Cardiac septum (tissue), 1 donor: Measurements from ENCODE around the gene MPIG6B. TPM values are rescaled to one million over a fixed set of nuclear protein-coding genes. Genes with fewer than 3 reads are reported as not detected.
"Not testable (repeated sequence)": the region's sequence is repeated elsewhere in the genome, so short reads cannot be mapped to it uniquely, and the experiment has no call there.

Source experiments
- DNase-seq: peaks from one replicate; pipeline ENCODE4 v3.0.0-alpha.2; 2020; ENCODE audit warnings: low spot score
- intact Hi-C: fragments of 100-400 bp; cut with DNase I; formaldehyde crosslinking; loops from one replicate; pipeline ENCODE4 v1.14.0; 2022
- total RNA-seq: library from RNA; stranded (reverse); fragmentation: NEBNext Ultra II Directional; extraction: Animal tissue kit (Norgen Biotek cat#: 25700); gene quantifications from one replicate; pipeline ENCODE4 v1.2.1, GENCODE V29; 2021
- donor health status: DM: no; HTN: no; CAD: no.

MPIG6B gene
- total RNA-seq, 1 donor from 2014 or later = 0.24 TPM

DNA sequence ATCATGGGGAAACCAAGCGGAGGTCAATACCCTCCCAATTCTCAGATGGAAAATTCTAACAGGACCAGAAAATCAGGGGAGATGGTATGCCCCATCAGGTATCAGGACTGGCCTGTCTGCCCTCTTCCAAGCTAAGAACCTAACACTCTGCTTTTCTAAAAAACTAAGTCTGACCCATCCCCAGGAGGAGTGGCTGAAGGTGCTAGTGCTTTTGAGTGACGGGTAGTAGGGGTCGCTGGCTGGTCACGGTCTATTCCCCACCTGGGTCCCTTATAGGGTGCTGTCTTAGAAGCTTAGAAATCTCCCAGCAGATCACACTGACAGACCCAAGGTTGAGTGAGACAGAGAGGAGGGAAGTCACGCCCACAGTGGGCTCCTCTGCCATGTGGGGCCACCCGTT is 29.6 kb upstream of the MPIG6B start:
- intact Hi-C loops = no loop called here
- no peak for DNase-seq

DNA sequence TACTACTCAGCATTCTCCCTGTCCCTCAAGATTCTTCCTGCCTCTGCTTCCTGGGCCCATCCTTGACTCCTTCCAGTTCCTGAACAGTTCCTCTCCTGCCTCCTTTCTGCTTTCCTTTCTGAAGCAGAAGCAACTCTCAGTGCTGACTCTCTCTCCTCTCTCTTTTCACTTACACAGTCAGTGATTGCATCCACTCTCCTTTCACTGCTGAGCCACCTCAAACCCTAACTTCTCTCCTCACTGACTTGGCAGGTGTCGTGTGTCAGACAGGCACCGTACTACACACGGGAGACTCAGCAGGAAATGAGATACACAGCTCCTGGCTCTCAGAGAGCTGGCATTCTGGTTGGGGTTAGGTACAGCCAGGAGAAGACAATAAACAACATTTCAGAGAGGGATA is 25.6 kb upstream of the MPIG6B start:
- no peak for DNase-seq
- intact Hi-C loops = no loop called here

DNA sequence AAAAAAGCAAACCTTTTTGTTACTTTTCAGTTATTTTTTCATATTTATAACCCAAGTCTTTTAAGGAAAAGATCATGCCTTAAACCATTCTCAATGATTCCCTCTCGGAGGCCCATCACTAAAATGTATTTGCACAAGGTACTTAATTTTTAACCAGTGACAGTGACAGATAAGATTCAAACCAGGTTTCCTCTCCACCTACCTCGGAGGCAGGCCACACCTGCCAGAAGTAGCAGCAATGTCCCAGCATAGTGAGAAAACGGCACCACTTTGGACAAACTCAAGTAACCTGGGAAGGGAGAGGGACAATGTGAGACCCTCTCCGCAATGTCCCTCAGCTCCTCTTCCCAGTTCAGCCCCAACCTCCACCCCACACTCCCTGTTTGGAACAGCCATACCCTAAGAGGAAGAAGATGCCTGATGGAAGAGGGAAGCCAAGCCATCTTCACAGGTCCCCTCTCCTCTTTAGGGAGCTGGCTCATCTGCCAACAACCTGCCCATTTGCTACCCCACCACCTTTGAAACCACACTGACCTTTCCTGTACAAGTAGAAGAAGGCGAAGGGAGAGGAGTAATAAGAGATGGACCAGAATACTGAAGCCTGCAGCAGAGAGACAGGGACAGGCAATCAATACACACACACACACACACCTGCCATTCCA is 22.3 kb upstream of the MPIG6B start:
- no peak for DNase-seq
- intact Hi-C loops = no loop called here

DNA sequence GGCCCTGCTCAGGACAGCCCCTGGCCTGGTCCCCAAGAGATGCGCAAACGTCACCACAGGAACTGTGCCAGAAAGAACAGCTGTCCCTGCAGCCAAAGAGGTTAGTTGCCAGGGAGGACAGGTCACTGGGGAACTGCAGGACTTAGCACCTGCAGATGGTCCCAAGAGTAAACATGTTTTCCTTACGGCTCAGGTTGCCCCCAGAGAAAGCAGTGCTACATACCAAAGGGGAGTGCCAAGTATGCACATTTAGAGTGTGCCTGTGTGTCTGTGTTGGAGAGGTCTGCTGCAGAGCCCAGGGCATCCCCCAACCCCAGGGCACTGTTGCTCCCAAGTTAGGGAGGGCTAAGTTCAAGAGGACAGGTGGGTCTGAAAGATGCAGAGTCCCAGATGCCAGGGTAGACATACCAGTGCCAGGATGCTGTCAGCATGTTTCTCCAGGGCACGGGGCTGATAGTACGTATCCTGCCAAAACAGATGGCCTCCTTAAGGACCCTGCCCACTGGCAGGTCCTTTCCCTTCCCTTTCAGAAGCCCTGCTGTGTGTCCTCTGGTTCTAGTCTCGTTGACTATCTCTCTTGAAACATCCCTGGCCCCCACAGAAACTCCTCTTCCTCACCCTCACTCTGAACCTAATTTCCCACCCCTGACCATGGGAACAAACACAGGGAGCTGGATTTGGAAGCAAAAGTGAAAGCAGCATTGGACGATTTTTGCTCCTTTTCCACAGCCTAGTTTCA is 21.3 kb upstream of the MPIG6B start:
- no peak for DNase-seq
- intact Hi-C loops = loop anchor here (2.0 kb wide), 1 partner anchor 27 kb away; the partner anchor contains the start of gene DDAH2

DNA sequence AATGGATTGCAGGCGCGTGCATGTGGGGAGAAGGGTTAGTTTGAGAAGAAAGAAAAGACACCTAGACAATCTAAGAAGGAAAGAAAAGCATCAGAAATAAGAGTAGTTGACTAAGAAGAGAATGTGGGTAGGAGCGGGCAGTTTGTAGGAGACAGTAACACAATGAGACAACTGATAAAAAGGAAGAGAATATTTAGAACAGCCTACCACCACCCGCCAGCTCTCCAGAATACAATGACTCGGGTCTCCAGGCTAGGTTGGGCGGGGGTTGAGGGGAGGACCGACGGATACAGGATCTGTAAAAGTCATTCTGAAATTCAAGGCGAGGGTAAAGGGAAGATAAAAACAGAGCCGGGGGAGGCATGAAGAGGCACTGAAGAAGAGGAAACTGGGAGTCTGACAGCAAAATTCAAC is 20.8 kb upstream of the MPIG6B start:
- no peak for DNase-seq
- intact Hi-C loops = loop anchor here (2.0 kb wide), 1 partner anchor 26 kb away; the partner anchor contains the start of gene DDAH2

DNA sequence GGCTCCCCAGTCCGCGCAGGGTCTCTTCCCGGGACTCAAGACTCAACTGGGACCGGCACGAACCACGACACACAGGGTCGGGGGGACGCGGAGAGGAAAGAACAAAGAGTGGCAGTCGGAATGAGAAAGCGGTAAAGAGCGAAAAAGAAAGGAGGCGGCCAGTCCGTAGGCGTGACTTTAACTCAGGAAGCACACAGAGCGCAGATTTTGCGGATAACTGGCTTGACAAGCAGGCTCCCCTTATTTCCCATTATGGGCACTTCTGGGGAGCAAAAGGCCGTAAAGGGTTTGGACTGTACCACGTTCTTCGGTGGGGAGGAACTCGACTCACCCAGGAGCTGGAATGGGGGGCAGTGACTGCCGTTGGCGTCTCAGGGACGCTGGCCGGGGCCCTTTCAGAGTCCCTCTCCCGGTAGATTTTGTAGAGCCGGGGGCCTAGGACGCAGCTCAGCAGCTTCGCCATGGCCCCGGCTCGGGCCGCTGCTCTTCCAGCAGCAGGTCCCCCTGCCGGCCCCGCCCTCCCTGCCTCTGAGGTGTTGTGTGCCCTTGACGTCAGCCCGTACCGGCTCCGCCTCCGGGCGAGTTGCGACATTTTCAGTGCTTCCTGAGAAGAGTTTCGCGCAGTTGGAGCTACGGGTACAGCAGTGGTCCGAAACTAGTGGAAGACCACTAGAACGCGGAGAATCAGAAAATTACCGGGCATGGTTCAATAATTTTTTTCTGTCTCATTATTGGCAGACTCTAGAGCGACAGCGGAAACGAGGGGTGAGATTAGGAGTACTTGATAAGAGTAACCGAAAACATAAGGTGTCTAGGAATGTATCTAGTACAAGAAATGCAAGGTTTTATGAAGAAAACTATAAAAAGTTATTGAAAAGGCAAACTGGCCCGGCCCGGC is 20.1 kb upstream of the MPIG6B start, which contains the start of gene ABHD16A:
TSS of gene ABHD16A (minus strand) at position 506 of the 898 bp plus-strand sequence. CDS start at position 463, 43 bp downstream.
- peak; percentile 100 for DNase-seq
- intact Hi-C loops = loop anchor here (2.0 kb wide), 1 partner anchor 26 kb away; the partner anchor contains the start of gene DDAH2

DNA sequence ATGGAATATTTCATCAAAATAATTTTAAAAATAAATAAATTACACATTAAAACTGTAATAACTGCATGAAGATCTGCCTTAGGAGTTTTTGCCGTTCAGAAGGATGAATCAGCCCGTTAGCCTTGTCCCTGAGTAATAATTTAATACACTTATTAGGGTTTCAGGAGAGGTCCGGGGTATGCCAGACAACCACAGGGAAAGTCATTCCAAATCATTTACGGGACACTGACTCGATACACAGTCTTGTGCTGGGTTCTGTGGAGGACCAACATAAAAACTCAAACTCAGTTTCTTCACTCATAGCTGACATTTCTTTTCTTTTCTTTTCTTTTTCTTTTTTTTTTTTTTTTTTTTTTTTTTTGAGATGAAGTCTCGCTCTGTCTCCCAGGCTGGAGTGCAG is 17.2 kb upstream of the MPIG6B start:
- intact Hi-C loops = no loop called here

DNA sequence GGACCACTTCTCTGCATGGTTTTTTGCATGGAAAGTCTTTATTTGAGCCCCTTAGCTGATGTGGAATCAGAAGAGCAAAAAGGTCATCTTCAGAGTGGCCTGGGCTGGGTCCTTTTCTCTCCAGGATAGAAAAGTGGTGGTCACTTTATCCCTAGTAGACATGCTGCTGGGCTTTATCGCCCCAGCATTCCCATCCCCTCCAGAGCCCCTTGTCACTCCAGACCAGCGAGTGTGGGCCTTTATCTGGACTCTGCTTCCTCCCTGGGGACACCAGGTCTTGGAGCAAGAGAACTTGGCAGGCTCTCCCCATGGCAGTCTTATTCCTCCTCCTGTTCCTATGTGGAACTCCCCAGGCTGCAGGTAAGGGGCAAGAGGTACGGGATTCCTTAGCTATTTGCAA is 16.6 kb upstream of the MPIG6B start, which contains the start of gene LY6G6F:
TSS of gene LY6G6F (plus strand) at position 268 of the 400 bp plus-strand sequence. CDS start at position 309, 41 bp downstream.
- intact Hi-C loops = no loop called here
- DNase-seq = no peak

More for the DNA sequence above, 17.2 kb upstream of the MPIG6B start:
- no peak for DNase-seq

DNA sequence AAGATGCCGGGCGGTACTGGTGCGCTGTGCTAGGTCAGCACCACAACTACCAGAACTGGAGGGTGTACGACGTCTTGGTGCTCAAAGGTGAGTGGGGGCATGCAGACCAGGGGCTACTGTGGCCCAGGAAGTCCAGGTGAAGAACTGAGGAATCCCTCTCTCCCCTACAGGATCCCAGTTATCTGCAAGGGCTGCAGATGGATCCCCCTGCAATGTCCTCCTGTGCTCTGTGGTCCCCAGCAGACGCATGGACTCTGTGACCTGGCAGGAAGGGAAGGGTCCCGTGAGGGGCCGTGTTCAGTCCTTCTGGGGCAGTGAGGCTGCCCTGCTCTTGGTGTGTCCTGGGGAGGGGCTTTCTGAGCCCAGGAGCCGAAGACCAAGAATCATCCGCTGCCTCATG is 15.5 kb upstream of the MPIG6B start:
- DNase-seq = no peak
- intact Hi-C loops = no loop called here

DNA sequence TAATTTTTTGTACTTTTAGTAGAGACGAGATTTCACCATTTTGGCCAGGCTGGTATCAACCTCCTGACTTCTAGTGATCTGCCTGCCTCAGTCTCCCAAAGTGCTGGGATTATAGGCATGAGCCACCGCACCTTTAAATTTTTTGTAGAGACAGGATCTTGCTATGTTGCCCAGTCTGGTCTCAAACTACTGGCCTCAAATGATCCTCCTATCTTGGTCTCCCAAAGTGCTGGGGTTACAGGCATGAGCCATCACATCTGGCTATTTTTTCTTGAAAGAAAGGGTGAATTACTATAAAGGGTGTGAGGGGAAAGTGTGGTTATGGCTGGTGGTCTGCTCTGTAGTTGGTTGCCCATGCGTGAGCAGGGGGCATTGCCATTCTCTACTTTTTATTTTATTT is 14.9 kb upstream of the MPIG6B start:
- no peak for DNase-seq
- intact Hi-C loops = no loop called here

DNA sequence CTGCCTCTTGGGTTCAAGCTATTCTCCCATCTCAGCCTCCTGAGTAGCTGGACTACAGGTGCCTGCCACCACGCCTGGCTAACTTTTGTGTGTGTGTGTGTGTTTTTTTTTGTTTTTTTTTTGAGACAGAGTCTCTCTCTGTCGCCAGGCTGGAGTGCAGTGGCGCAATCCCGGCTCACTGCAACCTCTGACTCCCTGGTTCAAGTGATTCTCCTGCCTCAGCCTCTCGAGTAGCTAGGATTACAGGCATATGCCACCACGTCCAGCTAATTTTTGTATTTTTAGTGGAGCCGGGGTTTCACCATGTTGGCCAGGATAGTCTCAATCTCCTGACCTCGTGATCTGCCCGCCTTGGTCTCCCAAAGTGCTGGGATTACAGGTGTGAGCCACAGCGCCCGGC is 14.0 kb upstream of the MPIG6B start:
- DNase-seq, intact Hi-C loops: not testable (repeated sequence)

DNA sequence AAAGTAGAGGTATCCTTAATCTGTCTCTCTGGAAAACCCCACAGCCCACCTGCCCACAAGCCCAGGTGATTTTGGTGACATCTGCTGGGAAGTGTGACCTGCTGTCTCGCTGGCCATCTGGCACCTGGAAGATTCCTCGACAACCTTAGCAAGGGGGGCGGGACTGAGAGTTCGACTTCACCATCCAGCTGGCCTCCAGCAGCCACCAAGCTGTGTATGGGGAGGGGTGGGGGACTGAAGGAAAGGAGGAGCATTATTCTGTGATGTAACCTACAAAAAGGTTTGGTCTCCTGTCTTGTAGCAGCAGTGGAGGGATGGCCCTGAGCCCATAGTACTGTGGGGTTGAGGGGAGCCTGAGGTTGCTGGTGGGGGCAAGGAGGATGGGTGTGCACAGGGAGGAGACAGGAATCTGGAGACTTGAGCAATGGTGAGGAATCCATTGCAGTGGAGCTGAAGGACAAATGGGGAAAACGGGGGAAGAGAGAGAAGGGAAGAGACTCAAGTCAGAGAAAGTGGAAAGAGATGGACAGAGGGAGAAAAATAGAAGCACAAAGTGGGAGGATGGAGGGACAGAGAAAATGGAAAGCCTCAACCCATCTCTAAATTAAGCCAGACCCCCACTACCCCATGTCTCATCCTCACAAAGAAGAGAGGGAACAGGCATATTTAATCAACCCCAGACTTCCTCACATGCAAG is 12.5 kb upstream of the MPIG6B start:
- DNase-seq = no peak
- intact Hi-C loops = no loop called here

DNA sequence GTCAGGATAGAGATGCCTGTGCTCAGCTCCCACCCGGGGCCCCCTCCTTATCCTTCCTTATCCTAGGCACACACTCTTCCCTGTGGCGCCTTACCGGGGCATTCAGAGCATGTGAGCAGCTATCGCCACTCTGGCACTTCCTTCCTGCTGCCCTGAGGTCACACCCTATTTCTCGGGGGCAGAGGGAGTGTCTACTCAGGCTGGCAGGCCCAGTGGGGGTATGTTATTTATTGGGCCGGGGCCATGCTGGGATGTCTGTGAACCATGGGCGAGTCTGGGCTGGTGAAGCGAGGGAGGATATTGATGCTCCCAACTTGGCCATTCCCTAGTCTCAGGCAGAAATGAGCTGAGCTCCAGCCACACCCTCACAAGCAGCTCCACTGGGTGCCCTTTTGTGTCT is 11.9 kb upstream of the MPIG6B start:
- no peak for DNase-seq
- intact Hi-C loops = no loop called here

DNA sequence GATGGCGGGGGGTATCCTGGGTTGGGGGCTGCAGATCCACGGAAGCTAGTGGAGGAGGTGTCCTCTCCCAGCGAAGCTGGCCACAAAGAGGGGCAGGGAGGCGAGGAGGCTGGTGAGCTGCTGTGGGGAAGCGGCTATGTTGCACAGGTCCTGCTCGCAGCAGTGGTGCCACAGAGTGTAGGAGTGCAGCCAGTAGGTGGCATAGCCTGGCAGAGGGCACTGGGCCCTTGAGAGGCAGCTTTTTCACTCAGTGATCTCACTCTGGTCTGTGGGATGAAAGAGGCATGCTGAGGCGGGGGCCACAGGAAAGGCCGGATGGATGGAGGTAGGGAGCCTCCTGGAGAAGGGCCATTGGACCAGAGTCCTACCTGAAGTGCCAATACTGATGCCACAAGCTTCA is 10.9 kb upstream of the MPIG6B start:
- intact Hi-C loops = no loop called here
- no peak for DNase-seq

DNA sequence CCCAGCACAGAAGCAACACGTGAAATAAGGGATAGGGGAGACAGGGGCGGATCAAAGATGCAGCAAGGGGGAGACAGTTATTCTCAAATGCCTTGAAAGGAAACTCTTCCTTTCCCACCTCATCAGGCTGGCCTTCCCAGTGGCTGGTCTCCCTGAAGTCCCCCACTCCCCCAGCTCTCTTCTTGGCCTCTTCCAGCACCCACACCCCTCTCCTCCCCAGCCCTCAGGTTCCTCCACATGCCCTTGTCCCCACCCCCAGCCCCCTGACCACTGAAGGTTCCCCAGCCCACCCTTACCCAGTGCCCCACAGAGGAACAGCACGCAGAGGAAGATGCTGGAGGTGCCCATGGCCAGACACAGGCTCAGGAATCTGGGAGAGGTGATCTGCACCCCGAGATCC is 9.7 kb upstream of the MPIG6B start:
- DNase-seq = no peak
- intact Hi-C loops = no loop called here

DNA sequence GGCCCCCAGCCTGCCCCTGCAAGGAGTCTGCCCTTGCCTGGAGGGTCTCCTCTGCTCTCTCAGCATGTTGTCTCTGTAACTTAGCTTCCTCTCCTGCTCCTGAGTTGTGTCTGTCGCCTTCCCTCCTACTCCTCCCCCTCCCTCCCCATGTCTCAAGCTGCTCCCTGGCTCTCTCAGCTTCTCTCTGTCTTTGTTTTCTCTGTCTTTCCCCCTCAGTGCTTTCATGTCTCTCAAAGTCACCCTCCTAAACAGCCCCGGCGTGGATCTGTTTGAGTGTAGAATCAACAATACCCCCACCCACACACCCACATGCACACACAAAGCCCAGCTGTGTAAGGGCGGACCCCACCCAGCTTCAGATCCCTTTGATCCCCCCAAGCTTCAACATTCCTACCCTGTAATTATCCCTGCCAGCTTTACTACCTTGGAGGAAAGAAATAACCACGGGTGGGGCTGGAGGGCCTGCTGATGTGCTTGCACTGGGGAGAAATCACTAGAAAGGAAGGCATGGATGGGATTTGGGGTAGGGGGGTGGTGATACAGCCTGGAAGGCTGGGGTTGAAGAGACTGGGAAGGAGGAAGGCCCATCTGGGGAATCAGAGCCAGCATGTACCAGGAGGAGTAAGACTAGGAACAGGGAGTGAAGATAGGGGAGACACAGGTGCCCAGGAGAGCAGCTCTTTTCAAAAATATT is 9.0 kb upstream of the MPIG6B start:
- DNase-seq = no peak
- intact Hi-C loops = no loop called here

DNA sequence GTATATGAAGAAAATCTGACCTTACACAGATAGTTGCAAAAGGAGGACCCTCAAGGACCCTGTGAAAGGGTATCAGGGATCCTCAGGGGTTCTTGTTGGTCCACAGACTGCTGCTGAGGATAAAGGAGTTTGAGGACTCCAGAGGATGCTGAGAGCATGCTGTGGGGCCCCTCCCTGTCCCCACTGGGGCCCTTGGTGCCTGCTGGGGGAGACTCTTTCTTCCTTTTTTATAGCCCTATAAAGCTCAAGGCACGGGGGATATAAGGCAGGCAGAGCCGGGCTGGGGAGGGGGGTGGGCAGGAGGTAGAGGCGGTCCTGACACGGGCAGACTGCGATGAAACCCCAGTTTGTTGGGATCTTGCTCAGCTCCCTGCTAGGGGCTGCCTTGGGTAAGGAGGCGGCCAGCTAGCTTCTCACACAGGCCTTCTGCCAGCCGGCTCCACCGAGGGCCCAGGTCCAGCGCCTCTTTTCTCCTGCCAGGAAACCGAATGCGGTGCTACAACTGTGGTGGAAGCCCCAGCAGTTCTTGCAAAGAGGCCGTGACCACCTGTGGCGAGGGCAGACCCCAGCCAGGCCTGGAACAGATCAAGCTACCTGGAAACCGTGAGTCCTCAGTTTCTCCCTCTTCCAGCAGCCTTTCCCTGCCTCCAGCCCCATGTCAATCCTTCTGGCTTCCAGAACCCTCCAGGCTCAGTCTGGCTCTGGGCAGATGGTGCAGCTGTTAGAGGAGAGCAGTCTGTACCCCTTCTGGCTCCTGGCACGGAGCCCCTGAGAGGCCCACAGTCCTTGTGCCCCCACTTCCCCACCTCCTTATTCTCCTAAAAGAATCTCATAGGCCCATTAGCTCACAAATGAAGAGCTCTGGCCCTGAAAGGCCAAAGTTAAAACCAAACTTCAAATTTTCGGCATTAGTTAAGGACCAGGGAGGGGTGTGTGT is 7.9 kb upstream of the MPIG6B start, which contains the start of gene LY6G6D:
TSS of gene LY6G6D (plus strand) at position 327 of the 937 bp plus-strand sequence. CDS start at position 335, 8 bp downstream.
- intact Hi-C loops = no loop called here
- no peak for DNase-seq
